ENCODE data around the gene PCDH7. TPM values are rescaled to one million over a fixed set of nuclear protein-coding genes. Genes with fewer than 3 reads are reported as not detected.

Gene PCDH7
- polyA plus RNA-seq, 1 of the 3 experiments (the other 2 are of a cell fraction), result 0.48 TPM

- Histone ChIP-seq H2AFZ (ENCODE audit: low read depth) (no peak overlapping the region), H3K79me2 (ENCODE audit: insufficient read depth) (no peaks in the 10 kb centered on the region), H3K4me1 (ENCODE audit: control insufficient read depth in 1 of 2, insufficient read depth in 2 of 2, low read depth in 1 of 2, low read length in 1 of 2) (peaks cover 0 to 46% of the 10 kb centered on the region in 2 experiments; a peak in 2 of 4 replicates), H3K9me3 (no peaks in the 10 kb centered on the region), H3K36me3 (replicated peaks in 1 of 2; ENCODE audit: control insufficient read depth in 1 of 2, insufficient read depth in 2 of 2, low read length in 1 of 2) (peaks cover 0 to 2% of the 10 kb centered on the region in 2 experiments), H3K27ac (ENCODE audit: low read depth in 2 of 2, low read length in 1 of 2) (no peak overlapping the region), H3F3A (replicated peaks; ENCODE audit: insufficient read depth) (peaks cover 5% of the 10 kb centered on the region), H3K4me2 (no peak overlapping the region), H3K27me3 (ENCODE audit: insufficient read depth) (peaks cover 57% of the 10 kb centered on the region), H3K9me2 (no peaks in the 10 kb centered on the region), H4K20me1 (ENCODE audit: insufficient read depth) (no peaks in the 10 kb centered on the region), H3K4me3 (ENCODE audit: low read depth in 2 of 2, low read length in 1 of 2) (peak overlapping the region in 1 of 2 experiments; percentile 56; a peak in 2 of 4 replicates), H3K9ac (no peak overlapping the region)
- DNase-seq, result peak; percentile 14
- 5% methylated on average over 28 of the region's 77 CpGs for WGBS (ENCODE audit: low lambda C conversion rate)
- ChIA-PET POLR2A (no interaction called here), CTCF (interaction anchor here (0.7 to 2.8 kb wide), 13 partner anchors 8 to 544 kb away, joined by 3 to 12 read pairs (median 4); no protein-coding TSS in a partner anchor)
- TF ChIP-seq ZBTB33 (IDR thresholded peaks at IDR 0.05; ENCODE audit: borderline replicate concordance, low read depth) (no peak), JUND (IDR thresholded peaks at IDR 0.05) (no peak), TAF1 (IDR thresholded peaks at IDR 0.05; ENCODE audit: borderline replicate concordance, low read depth, low read length) (no peak), CTCF (IDR thresholded peaks at IDR 0.05) (no peak), NFIC (IDR thresholded peaks at IDR 0.05; ENCODE audit: borderline replicate concordance) (no peak), USF2 (IDR thresholded peaks at IDR 0.05; ENCODE audit: borderline replicate concordance, low read depth, low read length) (no peak), RAD21 (IDR thresholded peaks at IDR 0.05; ENCODE audit: low read length) (no peak), SIN3A (IDR thresholded peaks at IDR 0.05; ENCODE audit: borderline replicate concordance, low read depth, low read length) (no peak), SMC3 (IDR thresholded peaks at IDR 0.05; ENCODE audit: low read depth, low read length) (no peak), GABPA (IDR thresholded peaks at IDR 0.05; ENCODE audit: low read depth) (no peak), YY1 (IDR thresholded peaks at IDR 0.05; ENCODE audit: low read depth) (no peak), IRF3 (IDR thresholded peaks at IDR 0.05; ENCODE audit: low read depth, low read length) (no peak), GATA2 (CRISPR knock-in tag; IDR thresholded peaks at IDR 0.05) (no peak), TEAD4 (IDR thresholded peaks at IDR 0.05; ENCODE audit: borderline replicate concordance, insufficient read depth) (no peak), RCOR1 (IDR thresholded peaks at IDR 0.05; ENCODE audit: low read length) (no peak), ELF1 (IDR thresholded peaks at IDR 0.05) (no peak), USF1 (IDR thresholded peaks at IDR 0.05; ENCODE audit: borderline replicate concordance, low read depth) (no peak), TCF12 (IDR thresholded peaks at IDR 0.05) (no peak), EZH2phosphoT487 (IDR thresholded peaks at IDR 0.05; ENCODE audit: borderline replicate concordance, low read depth) (no peak), PBX3 (IDR thresholded peaks at IDR 0.05) (no peak)
Measured at GRCh38 chr4:30722359-30723200, 2.4 kb downstream of the PCDH7 start.

Data from SK-N-SH (cell line).